Measurements from ENCODE around the gene ATP6V1C2. TPM values are rescaled to one million over a fixed set of nuclear protein-coding genes. Genes with fewer than 3 reads are reported as not detected.

ATP6V1C2 gene
- total RNA-seq, 1 donor from 2014 or later: 0.11 TPM

DNA sequence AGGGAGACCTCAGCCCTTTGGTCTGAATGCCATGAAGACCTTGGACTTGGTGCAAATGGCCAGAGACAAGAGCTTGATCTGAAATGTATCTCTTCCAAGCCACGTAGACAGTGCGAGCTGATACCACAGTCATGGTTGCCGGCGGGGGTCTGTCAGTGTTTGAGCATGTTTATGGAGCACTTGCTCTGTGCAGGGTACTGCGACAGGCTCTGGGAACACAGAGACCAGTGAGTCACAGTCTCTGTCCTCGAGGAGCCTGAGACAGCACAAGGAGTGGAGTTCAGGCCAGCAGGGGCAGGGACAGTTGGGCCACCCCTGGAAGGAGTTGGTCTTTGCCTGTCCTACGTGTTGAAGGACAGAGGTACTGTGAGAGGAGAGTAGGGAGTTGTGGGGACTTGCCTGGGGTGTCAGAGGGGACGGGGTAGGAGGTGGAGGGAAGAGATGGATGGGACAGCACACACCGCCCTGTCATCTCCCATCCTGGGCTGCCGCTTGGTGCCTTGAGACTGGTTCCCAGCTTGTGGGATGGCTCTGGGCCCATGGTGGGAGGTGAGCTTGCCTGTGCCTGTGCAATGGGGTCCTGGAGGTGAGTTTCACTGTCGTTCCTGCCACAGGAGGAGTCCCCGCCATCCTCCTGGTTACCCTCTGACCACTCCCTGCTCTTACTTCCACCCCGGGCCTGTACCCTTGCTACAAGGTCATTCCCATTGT lies 39.5 kb downstream of the ATP6V1C2 start:
- Histone ChIP-seq H3F3A (ENCODE audit: low read depth) (no peaks in the 10 kb centered on the region), H2AFZ (replicated peaks) (no peak overlapping the region), H3K9ac (no peak overlapping the region), H3K4me1 (peaks cover 3% of the 10 kb centered on the region), H3K4me3 (no peak overlapping the region), H3K27me3 (no peaks in the 10 kb centered on the region), H3K9me3 (ENCODE audit: low read depth) (no peaks in the 10 kb centered on the region), H3K79me2 (ENCODE audit: low read depth) (no peaks in the 10 kb centered on the region), H3K36me3 (no peaks in the 10 kb centered on the region), H3K27ac (no peak overlapping the region), H4K20me1 (ENCODE audit: low read depth) (no peaks in the 10 kb centered on the region), H3K4me2 (no peak overlapping the region)
- no peaks in the 10 kb centered on the region for H3K9me3 Mint-ChIP-seq
- H3K4me1 Mint-ChIP-seq: peaks cover 21% of the 10 kb centered on the region
- H3K27me3 Mint-ChIP-seq (ENCODE audit: insufficient read depth, low read depth): peaks cover 10% of the 10 kb centered on the region
- TF ChIP-seq EZH2 (IDR thresholded peaks at IDR 0.05) (no peak), EZH2phosphoT487 (IDR thresholded peaks at IDR 0.05) (no peak)
- TF ChIP-seq, protein P1, sequence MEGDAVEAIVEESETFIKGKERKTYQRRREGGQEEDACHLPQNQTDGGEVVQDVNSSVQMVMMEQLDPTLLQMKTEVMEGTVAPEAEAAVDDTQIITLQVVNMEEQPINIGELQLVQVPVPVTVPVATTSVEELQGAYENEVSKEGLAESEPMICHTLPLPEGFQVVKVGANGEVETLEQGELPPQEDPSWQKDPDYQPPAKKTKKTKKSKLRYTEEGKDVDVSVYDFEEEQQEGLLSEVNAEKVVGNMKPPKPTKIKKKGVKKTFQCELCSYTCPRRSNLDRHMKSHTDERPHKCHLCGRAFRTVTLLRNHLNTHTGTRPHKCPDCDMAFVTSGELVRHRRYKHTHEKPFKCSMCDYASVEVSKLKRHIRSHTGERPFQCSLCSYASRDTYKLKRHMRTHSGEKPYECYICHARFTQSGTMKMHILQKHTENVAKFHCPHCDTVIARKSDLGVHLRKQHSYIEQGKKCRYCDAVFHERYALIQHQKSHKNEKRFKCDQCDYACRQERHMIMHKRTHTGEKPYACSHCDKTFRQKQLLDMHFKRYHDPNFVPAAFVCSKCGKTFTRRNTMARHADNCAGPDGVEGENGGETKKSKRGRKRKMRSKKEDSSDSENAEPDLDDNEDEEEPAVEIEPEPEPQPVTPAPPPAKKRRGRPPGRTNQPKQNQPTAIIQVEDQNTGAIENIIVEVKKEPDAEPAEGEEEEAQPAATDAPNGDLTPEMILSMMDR (IDR thresholded peaks at IDR 0.05): no peak
- peak overlapping the region; percentile 36 for H3K4me3 Mint-ChIP-seq
- no peak overlapping the region for H3K27ac Mint-ChIP-seq
- DNase-seq (ENCODE audit: low spot score): no peak
- H3K36me3 Mint-ChIP-seq: no peaks in the 10 kb centered on the region

DNA sequence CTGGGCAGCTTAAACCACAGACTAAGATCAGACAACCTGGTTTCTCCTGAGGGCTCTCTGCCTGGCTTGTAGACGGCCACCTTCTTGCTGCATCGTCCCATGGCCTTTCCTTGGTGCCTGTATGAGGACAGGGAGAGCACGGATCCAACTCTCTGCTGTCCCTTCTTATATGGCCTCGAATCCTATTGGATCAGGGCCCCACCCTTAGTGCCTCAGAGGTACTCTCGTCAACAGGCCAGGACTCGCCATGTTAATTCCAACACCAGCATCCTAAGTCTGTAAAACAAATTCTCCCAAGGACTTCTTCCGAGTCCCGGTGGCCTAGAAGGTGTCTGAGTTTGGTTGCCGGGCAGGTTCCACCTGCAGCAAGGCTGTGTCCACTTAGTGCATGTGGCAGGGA lies 40.2 kb downstream of the ATP6V1C2 start:
- Mint-ChIP-seq H3K4me1 (peaks cover 21% of the 10 kb centered on the region), H3K27ac (no peak overlapping the region), H3K4me3 (no peak overlapping the region), H3K36me3 (no peaks in the 10 kb centered on the region), H3K27me3 (ENCODE audit: insufficient read depth, low read depth) (peaks cover 10% of the 10 kb centered on the region), H3K9me3 (no peaks in the 10 kb centered on the region)
- Histone ChIP-seq H3K4me2 (no peak overlapping the region), H3K27me3 (no peaks in the 10 kb centered on the region), H3K4me3 (no peak overlapping the region), H3K9ac (no peak overlapping the region), H4K20me1 (ENCODE audit: low read depth) (no peaks in the 10 kb centered on the region), H3K9me3 (ENCODE audit: low read depth) (no peaks in the 10 kb centered on the region), H3K36me3 (no peaks in the 10 kb centered on the region), H2AFZ (replicated peaks) (no peak overlapping the region), H3K4me1 (peaks cover 3% of the 10 kb centered on the region), H3K27ac (no peak overlapping the region), H3F3A (ENCODE audit: low read depth) (no peaks in the 10 kb centered on the region), H3K79me2 (ENCODE audit: low read depth) (no peaks in the 10 kb centered on the region)
- no peak for TF ChIP-seq EZH2phosphoT487 (IDR thresholded peaks at IDR 0.05)
- TF ChIP-seq, protein P1 (IDR thresholded peaks at IDR 0.05): no peak
- TF ChIP-seq EZH2 (IDR thresholded peaks at IDR 0.05): no peak
- no peak for DNase-seq (ENCODE audit: low spot score)

DNA sequence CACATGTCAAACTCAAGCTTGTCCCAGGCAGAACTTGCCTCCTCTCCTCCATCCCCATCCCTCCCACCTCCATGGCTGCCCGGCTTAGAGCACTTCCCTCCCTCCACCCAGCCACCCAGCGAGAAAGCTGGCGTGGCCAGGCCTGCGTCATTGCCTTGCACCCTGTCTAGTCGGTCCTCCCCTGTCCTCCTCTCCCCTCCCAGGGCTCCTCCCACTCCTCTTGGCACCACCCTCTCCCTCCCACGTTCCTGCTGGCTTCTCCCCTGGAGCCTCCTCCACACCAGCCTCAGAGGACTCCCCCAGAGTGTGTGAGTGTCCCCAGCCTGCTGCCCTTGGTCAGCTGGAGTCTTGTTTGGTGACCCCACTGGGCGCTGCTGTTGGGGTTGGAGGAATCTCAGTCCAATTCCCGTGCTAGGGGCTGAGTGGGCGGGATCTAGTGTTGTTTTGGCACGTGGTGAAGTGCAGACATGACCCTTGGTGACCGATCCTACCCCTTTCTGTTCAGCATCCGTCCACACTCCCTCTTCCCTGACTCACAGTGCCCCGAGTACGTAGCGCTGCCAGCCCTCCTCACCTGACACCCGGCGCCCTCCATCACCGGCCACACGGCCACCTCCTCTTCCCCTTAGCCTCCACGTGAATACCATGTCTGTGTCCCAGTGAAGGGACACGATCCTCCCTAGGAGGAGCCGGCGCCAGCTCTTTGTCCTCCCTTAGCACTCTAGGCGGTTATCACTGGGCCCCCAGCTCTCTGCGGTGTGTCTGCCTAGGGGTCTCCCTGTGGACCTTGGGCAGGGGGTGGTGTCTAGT lies 41.4 kb downstream of the ATP6V1C2 start:
- no peak overlapping the region for H3K4me2 ChIP-seq
- H4K20me1 ChIP-seq (ENCODE audit: low read depth): no peaks in the 10 kb centered on the region
- Mint-ChIP-seq H3K27ac (peak overlapping the region; percentile 60), H3K4me3 (no peak overlapping the region), H3K9me3 (no peaks in the 10 kb centered on the region), H3K4me1 (peaks cover 23% of the 10 kb centered on the region), H3K36me3 (no peaks in the 10 kb centered on the region), H3K27me3 (ENCODE audit: insufficient read depth, low read depth) (peaks cover 6% of the 10 kb centered on the region)
- no peaks in the 10 kb centered on the region for H3K9me3 ChIP-seq (ENCODE audit: low read depth)
- no peak overlapping the region for H3K27ac ChIP-seq
- no peak for DNase-seq (ENCODE audit: low spot score)
- no peaks in the 10 kb centered on the region for H3F3A ChIP-seq (ENCODE audit: low read depth)
- no peak overlapping the region for H3K4me3 ChIP-seq
- no peaks in the 10 kb centered on the region for H3K79me2 ChIP-seq (ENCODE audit: low read depth)
- TF ChIP-seq EZH2 (IDR thresholded peaks at IDR 0.05): no peak
- no peaks in the 10 kb centered on the region for H3K36me3 ChIP-seq
- H2AFZ ChIP-seq (replicated peaks): peak overlapping the region; percentile 68
- peaks cover 5% of the 10 kb centered on the region for H3K4me1 ChIP-seq
- H3K27me3 ChIP-seq: no peaks in the 10 kb centered on the region
- H3K9ac ChIP-seq: no peak overlapping the region

DNA sequence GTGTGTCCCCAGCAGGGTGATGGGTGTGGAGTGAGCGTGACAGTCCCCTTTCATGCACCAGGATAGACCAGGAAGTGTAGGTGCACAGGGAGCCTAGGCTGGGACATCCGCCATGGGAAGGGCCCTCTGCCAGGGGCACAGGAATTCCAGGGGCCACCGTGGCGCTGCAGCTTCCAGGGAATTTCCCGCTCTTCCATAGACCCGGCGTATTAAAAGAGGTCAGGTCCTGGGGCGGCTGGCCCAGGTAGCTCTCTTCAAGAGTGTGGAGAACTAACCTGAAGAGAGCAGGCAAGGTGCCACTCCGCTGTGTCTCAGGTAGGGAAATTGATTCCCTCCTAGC lies 42.0 kb downstream of the ATP6V1C2 start:
- Histone ChIP-seq H3K9me3 (ENCODE audit: low read depth) (no peaks in the 10 kb centered on the region), H3K27me3 (no peaks in the 10 kb centered on the region), H4K20me1 (ENCODE audit: low read depth) (no peaks in the 10 kb centered on the region), H3K36me3 (no peaks in the 10 kb centered on the region), H3K4me3 (no peak overlapping the region), H3K4me1 (peaks cover 10% of the 10 kb centered on the region), H3F3A (ENCODE audit: low read depth) (no peaks in the 10 kb centered on the region), H3K9ac (no peak overlapping the region), H2AFZ (replicated peaks) (no peak overlapping the region), H3K79me2 (ENCODE audit: low read depth) (no peaks in the 10 kb centered on the region), H3K27ac (no peak overlapping the region), H3K4me2 (no peak overlapping the region)
- Mint-ChIP-seq H3K36me3 (no peaks in the 10 kb centered on the region), H3K27me3 (ENCODE audit: insufficient read depth, low read depth) (peaks cover 6% of the 10 kb centered on the region), H3K4me3 (no peak overlapping the region), H3K27ac (no peak overlapping the region), H3K4me1 (peaks cover 23% of the 10 kb centered on the region), H3K9me3 (no peaks in the 10 kb centered on the region)
- TF ChIP-seq, protein P1 (IDR thresholded peaks at IDR 0.05): no peak
- no peak for DNase-seq (ENCODE audit: low spot score)

All from neural progenitor cell (in vitro differentiated cells).